ENCODE results near the gene VDAC2.

The VDAC2 gene

DNA sequence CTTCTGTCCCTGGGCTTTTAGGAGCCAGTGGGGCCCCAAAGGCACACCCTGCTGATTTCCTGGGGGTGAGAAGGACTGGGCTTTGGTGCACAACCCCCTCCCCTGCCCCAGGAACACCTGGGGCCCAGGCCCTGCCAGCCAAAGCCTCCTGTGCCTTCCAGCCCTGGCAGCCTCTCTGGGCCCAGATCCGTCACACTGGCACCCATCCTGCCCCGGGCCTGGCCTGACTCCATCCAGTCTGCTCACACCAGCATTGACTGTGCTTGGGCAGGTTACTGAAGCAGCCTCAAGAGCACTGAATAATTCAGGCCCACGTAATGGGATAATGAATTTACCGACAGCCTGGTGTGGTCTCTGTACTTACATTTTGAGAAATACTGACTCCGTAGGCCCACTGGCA, 37.2 kb downstream of the VDAC2 start:
- DNase-seq: no peak

DNA sequence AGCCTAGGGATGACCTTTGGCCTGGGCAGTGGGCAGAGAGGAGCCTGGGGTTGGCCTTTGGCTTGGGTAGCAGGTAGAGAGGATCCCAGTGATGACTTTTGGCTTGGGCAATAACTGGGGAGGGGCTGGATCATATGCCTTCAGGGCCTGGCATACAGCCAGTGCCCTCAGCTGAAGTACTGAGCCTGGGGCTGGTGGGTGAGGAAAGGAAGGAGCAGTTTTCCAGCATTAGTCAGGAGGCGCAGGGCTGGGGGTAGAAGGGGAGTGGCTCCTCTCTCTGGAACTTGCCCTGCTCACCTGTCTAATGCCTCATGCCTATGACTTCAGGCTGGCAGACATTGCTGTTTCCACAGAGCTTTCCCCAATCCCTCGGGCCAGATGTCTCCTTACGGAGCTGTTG, 40.3 kb downstream of the VDAC2 start:
- no peak for DNase-seq

DNA sequence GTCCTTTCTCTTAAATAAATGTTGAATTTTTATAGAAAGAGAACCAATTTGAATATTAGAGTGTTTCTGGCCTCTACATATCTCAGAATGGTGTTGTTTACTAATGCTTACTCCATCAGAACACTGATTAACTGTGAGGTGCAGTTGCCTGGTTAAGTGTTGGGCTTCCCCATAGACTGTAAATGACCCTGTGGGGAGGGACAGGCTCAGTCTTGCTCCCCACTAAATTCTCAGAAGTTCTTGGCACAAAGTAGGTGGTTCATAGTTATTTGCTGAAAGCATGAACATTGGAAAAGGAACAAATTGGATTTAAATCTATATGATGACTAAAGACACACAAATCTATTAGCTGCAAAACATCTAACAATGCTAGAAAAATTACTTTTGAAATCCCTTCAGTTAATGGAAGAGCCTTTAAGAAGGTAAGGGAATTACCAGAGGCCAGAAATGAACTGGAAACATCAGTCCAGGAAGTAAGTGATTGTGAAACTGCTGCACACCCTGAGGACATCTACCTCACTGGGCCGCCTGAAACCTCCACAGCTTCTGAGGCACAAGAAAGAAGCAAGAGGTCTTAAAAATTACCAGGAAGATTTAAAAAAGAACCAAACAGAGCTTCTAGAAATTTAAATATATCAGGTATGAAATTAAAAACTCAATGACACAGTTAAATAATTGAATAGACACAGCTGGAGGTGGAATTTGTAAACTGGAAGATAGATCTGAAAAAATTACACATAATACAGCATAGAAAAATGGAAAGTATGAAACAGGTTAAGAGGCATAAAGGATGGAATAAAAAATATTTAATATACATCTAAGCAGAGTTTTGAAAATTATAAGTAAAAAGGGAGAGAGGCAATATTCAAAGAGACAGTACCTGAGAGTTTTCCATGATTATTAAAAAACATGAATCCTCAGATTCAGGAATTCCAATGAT, 43.0 kb downstream of the VDAC2 start:
- no peak for DNase-seq

DNA sequence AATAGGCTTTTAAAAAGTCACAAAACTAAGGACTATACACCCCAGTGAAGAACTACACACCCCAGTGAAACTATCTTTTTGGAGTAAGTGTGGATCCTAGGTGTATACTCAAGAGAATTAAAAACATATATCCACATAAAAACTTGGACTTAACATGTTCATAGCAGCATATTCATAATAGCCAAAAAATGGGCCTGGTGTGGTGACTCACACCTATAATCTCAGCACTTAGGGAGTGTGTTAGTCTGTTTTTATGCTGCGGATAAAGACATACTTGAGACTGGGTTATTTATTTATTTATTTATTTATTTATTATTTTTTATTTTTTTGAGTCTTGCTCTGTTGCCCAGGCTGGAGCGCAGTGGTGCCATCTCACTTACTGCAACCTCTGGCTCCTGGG, 44.1 kb downstream of the VDAC2 start:
- no peak for DNase-seq

DNA sequence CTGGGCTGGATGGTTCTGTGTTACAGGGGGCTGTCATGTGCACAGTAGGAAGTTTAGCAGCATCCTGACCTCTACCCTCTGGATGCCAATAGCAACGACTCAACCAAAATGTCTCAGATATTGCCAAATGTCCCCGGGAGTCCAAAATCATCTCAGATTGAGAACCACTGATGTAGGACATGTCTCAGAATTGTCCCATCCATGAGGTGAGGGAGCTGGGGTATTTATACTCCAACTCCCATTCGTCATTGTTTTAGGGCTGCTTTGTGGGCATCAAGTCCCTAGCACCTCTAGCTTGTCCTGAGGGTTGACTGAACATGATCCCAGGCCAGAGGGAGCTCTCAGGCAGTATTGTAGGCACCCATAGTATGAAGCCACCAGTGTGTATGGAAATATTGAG, 50.4 kb downstream of the VDAC2 start:
- no peak for DNase-seq

DNA sequence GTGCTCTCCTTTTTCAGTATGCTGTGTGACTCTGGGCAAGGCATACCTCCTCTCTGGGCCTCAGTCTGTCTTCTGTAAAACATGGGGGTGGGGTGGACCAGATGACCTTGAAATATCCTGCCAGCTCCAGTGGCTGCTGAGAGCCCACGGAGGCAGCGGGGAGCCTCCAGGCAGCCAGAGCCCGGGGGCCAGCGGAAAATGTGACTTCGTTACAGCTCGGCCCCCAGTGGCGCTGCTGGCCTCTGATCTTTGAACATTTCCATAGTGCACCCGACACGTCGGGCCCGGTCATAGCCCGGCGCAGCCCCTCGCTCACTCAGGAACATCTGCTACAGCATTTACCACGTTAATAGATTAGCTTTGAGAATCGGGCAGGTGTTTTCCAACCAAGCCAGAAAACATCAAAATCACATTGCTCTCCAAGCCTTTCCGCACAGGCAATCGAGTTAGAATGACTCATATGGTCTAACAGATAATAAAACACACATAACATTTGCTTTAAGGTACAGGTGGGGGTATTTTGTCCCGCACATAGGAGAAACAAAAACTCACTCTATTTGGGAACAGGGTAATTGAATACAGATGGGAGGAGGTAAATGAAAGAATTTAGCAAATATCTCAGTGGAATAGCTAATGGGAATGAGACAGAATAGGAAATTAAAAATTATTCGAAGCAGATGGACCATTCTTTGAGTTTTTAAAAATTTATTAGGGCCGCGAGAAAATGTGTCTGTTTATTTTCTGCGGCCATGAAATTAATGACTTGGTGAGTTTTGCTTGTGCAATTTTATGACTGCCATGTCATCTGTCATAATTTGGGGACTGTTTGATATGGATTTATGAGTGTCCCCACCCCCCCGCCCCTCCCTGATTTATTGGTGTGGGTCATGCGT, 51.5 kb downstream of the VDAC2 start:
- no peak for DNase-seq

DNA sequence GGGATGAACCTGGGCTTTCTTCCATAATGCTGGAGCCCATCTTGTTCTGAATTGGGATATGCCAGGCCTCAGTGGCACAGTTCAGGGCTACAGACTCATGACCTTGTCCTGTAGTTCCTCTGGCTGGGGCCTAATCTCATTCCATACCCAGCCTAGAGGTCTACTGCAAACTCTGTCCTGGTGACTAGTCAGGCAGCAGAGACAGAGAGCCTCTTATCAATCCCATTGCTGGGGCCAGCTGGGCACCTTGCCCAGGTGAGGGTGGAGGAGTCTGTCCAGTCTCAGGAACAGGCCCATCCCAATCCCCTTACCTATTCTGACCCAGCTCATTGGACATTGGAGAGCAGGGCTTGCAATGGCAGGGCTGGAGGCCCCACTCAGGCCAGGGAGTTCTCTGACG, 53.2 kb downstream of the VDAC2 start:
- DNase-seq: no peak

DNA sequence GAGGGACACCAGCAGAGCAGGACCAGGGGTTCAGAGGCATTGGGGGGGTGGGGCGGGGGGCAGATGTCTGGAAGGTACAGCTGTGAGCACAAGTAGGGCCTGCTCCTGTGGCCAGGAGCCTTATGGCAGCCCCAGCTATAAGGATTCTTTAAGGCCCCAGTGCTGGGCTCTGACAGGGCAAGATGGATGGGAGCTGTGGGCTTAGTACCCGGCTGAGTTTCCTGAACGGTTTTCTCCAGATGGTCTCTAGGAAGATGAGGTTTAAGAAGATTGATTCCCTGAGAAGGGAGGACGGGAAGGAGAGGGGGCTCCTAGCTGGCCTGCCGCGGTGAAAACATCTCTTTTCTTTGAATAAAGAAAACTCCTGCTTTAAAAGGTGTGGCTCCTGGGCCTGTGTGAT, 55.3 kb downstream of the VDAC2 start:
- no peak for DNase-seq

DNA sequence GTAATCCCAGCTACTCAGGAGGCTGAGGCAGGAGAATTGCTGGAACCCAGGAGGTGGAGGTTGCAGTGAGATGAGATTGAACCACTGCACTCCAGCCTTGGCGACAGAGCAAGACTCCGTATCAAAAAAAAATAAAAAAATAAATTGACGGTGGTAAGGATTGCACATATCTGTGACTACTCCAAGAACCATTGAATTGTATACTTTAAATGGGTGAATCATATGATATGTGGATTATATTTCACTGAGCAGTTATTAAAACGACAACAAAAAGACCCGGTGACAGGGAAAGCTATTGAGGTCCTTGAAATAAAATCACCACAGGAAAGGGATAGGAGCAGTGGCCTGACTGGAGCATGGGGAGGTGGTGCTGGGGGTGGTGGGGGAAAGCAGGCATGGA, 56.3 kb downstream of the VDAC2 start:
- DNase-seq: no peak

DNA sequence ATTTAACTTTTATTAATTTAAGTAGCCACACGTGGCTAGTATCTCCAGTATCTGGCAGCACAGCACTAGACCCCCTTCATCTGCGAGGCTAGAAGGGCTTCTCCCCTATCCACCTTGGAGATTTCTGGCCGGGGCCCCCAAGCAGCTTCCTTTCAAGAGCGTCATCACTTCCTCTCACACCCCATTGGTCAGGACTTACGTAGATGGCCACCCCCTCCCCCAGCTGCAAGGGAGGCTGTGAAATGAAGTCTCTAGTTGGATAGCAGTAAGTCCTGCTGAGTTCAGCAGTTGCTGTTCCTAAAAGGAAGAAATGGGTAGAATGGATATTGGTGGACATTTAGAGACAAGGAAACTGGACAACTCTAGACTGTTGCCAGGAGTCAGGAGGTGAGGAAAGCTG, 59.0 kb downstream of the VDAC2 start:
- no peak for DNase-seq

DNA sequence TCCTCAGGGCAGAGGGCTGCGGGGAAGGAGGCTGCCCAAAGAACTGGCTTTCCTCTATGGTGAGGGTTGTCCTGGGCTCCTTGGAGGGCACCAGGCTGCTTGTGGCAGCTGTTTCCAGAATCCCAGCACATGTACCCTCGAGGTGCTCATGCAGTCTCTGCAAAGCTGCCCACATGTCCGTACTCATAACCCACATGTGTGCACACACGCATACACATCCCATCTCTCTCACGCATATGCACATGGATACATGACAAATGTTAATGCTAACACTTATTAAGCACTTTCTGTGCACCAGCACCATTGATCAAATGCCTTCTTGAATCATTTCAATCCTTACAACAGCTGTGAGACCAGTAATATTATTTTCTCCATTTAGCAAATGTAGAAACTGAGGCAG, 61.5 kb downstream of the VDAC2 start:
- no peak for DNase-seq

DNA sequence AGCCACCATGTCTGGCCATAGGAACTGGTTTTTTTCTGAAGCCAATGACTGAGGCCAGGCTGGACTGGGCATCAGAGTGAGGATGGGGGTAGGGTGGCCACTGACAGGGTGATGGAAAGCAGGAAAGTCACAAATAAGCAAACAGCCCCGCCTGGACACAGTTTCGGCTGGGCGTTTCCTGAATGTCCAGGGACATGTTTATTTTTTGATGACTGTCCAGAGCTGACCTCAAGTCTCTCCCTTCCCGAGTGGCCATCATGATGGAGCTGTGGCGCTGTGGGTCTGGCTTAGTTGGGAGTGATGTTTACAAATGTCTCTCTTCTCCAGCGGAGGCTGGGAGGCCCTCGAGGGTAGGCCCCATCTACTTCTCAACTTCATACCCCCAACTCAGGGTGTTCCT, 62.3 kb downstream of the VDAC2 start:
- no peak for DNase-seq

DNA sequence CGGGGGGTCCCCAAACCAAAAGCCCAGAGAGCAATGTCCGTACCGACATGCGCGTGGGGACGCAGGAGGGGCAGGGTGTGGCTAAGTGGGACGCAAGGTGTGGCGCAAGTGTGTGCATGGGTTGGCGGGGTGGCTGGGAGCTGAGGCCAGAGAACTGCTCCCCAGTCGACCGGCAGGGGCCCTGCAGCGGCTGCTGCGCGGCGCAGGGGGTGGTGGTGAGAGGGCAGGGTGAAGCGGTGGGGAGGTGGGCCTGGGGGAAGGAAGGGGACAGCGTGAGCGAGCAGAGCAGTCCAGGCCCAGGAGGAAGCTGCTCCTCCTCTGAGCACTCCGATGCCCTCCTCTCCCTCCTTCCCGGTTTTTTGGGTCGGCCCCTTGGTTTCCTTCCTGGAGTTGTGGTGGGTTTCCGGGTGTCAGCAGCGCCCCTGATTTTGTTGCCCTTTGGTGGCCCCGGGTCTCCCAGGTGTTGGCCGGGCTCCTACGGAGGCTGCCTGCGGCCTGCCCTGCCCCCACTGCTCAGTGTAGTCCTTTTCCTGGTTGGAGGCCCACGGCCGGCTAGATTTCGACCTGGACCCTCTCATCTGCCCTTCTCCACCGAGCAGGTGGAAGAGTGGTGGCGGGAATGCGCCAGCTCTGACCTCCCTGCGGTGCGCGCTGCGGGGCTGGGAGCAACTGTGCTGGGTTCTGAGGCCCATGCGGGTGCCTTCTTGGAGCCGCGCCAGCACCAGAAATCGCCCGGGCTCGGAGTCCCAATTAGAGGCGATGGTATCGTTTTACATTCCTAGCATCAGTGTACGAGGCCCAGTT, 65.7 kb downstream of the VDAC2 start:
- DNase-seq: peak; percentile 54

DNA sequence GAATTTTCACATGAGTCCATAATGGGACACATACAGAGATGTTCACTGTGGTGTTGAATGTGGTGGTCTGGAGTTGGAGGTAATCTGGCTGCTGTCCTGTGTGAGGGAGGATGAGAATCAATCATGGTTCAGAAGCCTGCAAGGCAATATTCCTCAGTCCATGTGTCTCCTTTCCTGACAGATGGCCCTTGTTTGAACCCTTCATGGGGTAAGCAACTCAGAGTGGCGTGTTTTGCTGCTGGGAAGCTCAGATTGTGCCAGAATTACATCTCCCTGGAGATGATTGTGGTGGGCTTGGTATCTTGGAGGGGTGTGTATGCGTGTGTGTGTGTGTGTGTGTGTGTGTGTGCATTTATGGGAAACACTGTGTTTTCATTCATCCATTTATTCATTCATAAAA, 69.6 kb downstream of the VDAC2 start:
- no peak for DNase-seq
